ENCODE results near the gene MOK.

Gene MOK

GRCh38 chr14:102280376-102280962 lies 24.5 kb downstream of the MOK start:
- DNase-seq (ENCODE audit: low spot score): no peak
- no peak for TF ChIP-seq CTCF (IDR thresholded peaks at IDR 0.05; ENCODE audit: extremely low read depth, missing control alignments)

GRCh38 chr14:102279688-102280348 lies 25.1 kb downstream of the MOK start:
- TF ChIP-seq CTCF (IDR thresholded peaks at IDR 0.05; ENCODE audit: extremely low read depth, missing control alignments): no peak
- DNase-seq (ENCODE audit: low spot score): no peak

- DNase-seq (ENCODE audit: low spot score): no peak
- no peak for TF ChIP-seq CTCF (IDR thresholded peaks at IDR 0.05; ENCODE audit: extremely low read depth, missing control alignments)
These were observed 25.7 kb downstream of the MOK start for GRCh38 chr14:102279282-102279681.

GRCh38 chr14:102278631-102278935 lies 26.4 kb downstream of the MOK start:
- DNase-seq (ENCODE audit: low spot score): no peak
- no peak for TF ChIP-seq CTCF (IDR thresholded peaks at IDR 0.05; ENCODE audit: extremely low read depth, missing control alignments)

- no peak for TF ChIP-seq CTCF (IDR thresholded peaks at IDR 0.05; ENCODE audit: extremely low read depth, missing control alignments)
- DNase-seq (ENCODE audit: low spot score): no peak
These were observed 26.9 kb downstream of the MOK start for GRCh38 chr14:102277874-102278630.

- no peak for TF ChIP-seq CTCF (IDR thresholded peaks at IDR 0.05; ENCODE audit: extremely low read depth, missing control alignments)
- no peak for DNase-seq (ENCODE audit: low spot score)
These were observed 29.1 kb downstream of the MOK start for GRCh38 chr14:102275866-102276265.

GRCh38 chr14:102272392-102272791 lies 32.6 kb downstream of the MOK start:
- TF ChIP-seq CTCF (IDR thresholded peaks at IDR 0.05; ENCODE audit: extremely low read depth, missing control alignments): no peak
- no peak for DNase-seq (ENCODE audit: low spot score)
